IMR-90 (cell line): Measurements from ENCODE around the gene NPR3. TPM values are rescaled to one million over a fixed set of nuclear protein-coding genes. Genes with fewer than 3 reads are reported as not detected.

Experiments
- ATAC-seq: fragments of 200-7000 bp; cut with Tn5 transposase; 2 replicates; pipeline ENCODE4 v1.9.1; 2020; ENCODE audit warnings: low read depth, mild to moderate bottlenecking, moderate library complexity
- BruUV-seq: library from RNA; stranded (reverse); fragments of 400-500 nt; replicated peaks from 2 replicates; lab custom pipeline; 2021; lab: Mats Ljungman, UMichigan
- CTCF ChIA-PET: fragments of 300-600 bp; formaldehyde crosslinking; extraction: SDS; loops from one replicate; lab custom pipeline; 2021; ENCODE audit warnings: antibody characterized with exemption; lab: Yijun Ruan, JAX
- POLR2A ChIA-PET: fragments of 300-600 bp; sonication (Branson Sonifier 250); formaldehyde crosslinking; loops from one replicate; lab custom pipeline; 2022; ENCODE audit warnings: antibody characterized with exemption; ENCODE audit not compliant: unreplicated experiment; lab: Charles Lee
- DNase-seq: peaks from one replicate; pipeline ENCODE4 v3.0.0; 2013
- H2AFZ ChIP-seq: replicated peaks from 2 replicates; pipeline ENCODE3; 2013; ENCODE audit warnings: low read length, mild to moderate bottlenecking; ENCODE audit not compliant: poor library complexity
- H2AK5ac ChIP-seq: 2 replicates; pipeline ENCODE4 v1.6.1; 2013; ENCODE audit warnings: low read depth, low read length, inconsistent platforms
- H2AK9ac ChIP-seq: replicated peaks from 2 replicates; pipeline ENCODE3; 2013; ENCODE audit warnings: mild to moderate bottlenecking, low read depth, low read length, moderate library complexity; ENCODE audit not compliant: poor library complexity
- H2BK120ac ChIP-seq: 2 replicates; pipeline ENCODE4 v1.6.1; 2013; ENCODE audit warnings: low read depth, low read length, inconsistent platforms
- H2BK15ac ChIP-seq: 3 replicates; pipeline ENCODE4 v1.6.1; 2013; ENCODE audit warnings: low read depth, low read length, inconsistent platforms
- H2BK20ac ChIP-seq: 2 replicates; pipeline ENCODE4 v1.6.1; 2013; ENCODE audit warnings: low read depth, mild to moderate bottlenecking, inconsistent platforms, low read length, moderate library complexity
- H2BK5ac ChIP-seq: 2 replicates; pipeline ENCODE4 v1.6.1; 2013; ENCODE audit warnings: mild to moderate bottlenecking, low read depth, low read length, inconsistent platforms; ENCODE audit not compliant: poor library complexity, severe bottlenecking
- H3K14ac ChIP-seq: replicated peaks from 2 replicates; pipeline ENCODE4 v1.6.1; 2013; ENCODE audit warnings: low read depth, low read length, inconsistent platforms
- H3K18ac ChIP-seq: 2 replicates; pipeline ENCODE4 v1.6.1; 2013; ENCODE audit warnings: low read depth, low read length, control low read depth
- H3K23ac ChIP-seq: 2 replicates; pipeline ENCODE4 v1.6.1; 2013; ENCODE audit warnings: low read depth, low read length, inconsistent platforms
- H3K27ac ChIP-seq: 2 replicates; pipeline ENCODE4 v1.5.1; 2013; ENCODE audit warnings: mild to moderate bottlenecking, control low read depth, low read length; ENCODE audit not compliant: insufficient read depth
- H3K27me3 ChIP-seq: 2 replicates; pipeline ENCODE4 v1.6.1; 2013; ENCODE audit warnings: low read length; ENCODE audit not compliant: control insufficient read depth, insufficient read depth
- H3K36me3 ChIP-seq: 2 replicates; pipeline ENCODE4 v1.6.1; 2013; ENCODE audit warnings: low read length, mixed read lengths; ENCODE audit not compliant: control insufficient read depth, insufficient read depth
- H3K4ac ChIP-seq: 2 replicates; pipeline ENCODE4 v1.6.1; 2013; ENCODE audit warnings: low read depth, low read length, inconsistent platforms
- H3K4me1 ChIP-seq: 2 replicates; pipeline ENCODE4 v1.6.1; 2013; ENCODE audit warnings: low read length, mixed read lengths; ENCODE audit not compliant: control insufficient read depth, insufficient read depth
- H3K4me2 ChIP-seq: 2 replicates; pipeline ENCODE4 v1.6.1; 2013; ENCODE audit warnings: low read depth, mild to moderate bottlenecking, control low read depth, low read length, moderate library complexity
- H3K4me3 ChIP-seq: 2 replicates; pipeline ENCODE4 v1.5.1; 2013; ENCODE audit warnings: low read depth, mild to moderate bottlenecking, control low read depth, low read length, moderate library complexity; ENCODE audit not compliant: insufficient read depth
- H3K56ac ChIP-seq: 2 replicates; pipeline ENCODE4 v1.6.1; 2013; ENCODE audit warnings: low read length, inconsistent platforms; ENCODE audit not compliant: insufficient read depth; ENCODE audit errors: extremely low read depth
- H3K79me1 ChIP-seq, 2 experiments: 2 replicates each; pipeline ENCODE4 v1.6.1; 2013; ENCODE audit warnings: low read length in 2 of 2, inconsistent platforms in 1 of 2, low read depth in 1 of 2
- H3K9ac ChIP-seq: 2 replicates; pipeline ENCODE4 v1.6.1; 2013; ENCODE audit warnings: low read depth, low read length, control low read depth
- H3K9me1 ChIP-seq: 2 replicates; pipeline ENCODE4 v1.6.1; 2013; ENCODE audit warnings: low read length, inconsistent platforms; ENCODE audit not compliant: insufficient read depth
- H3K9me3 ChIP-seq: 2 replicates; pipeline ENCODE4 v1.6.1; 2013; ENCODE audit warnings: low read length; ENCODE audit not compliant: control insufficient read depth, insufficient read depth
- H4K20me1 ChIP-seq: 2 replicates; pipeline ENCODE4 v1.6.1; 2013; ENCODE audit warnings: low read length, inconsistent platforms; ENCODE audit not compliant: insufficient read depth
- H4K5ac ChIP-seq: 2 replicates; pipeline ENCODE4 v1.6.1; 2013; ENCODE audit warnings: mild to moderate bottlenecking, low read depth, low read length, control low read depth
- H4K8ac ChIP-seq, 2 experiments: 2 replicates each; pipeline ENCODE4 v1.6.1; 2013; ENCODE audit warnings: low read depth in 2 of 2, low read length in 2 of 2, control low read depth in 1 of 2, inconsistent platforms in 1 of 2
- H4K91ac ChIP-seq: 2 replicates; pipeline ENCODE4 v1.6.1; 2013; ENCODE audit warnings: low read depth, low read length, inconsistent platforms; ENCODE audit not compliant: insufficient read depth
- CEBPB ChIP-seq: IDR thresholded peaks from 2 replicates; pipeline ENCODE4 v1.6.1; 2012; ENCODE audit warnings: low read depth, low read length, improper control_type of control experiment
- MAFK ChIP-seq: IDR thresholded peaks from 2 replicates; pipeline ENCODE4 v1.6.1; 2012; ENCODE audit warnings: low read depth, low read length, improper control_type of control experiment
- WGBS, 2 experiments: methylation state at CpG; one replicate each; pipeline versions ENCODE4 v1.1.5 to v1.1.7; 2013; ENCODE audit warnings: missing lambda C conversion rate in 2 of 2; ENCODE audit not compliant: insufficient read length in 1 of 2; ENCODE audit errors: extremely low coverage in 2 of 2; 5-methylcytosine and 5-hydroxymethylcytosine counted together
- dilution Hi-C: fragments of 300-500 bp; cut with HindIII; formaldehyde crosslinking; loops from one replicate; pipeline ENCODE4 v1.14.3; 2018; ENCODE audit warnings: low sequenced_read_pairs; ENCODE audit not compliant: unreplicated experiment
- in situ Hi-C: fragments of 300-500 bp; cut with MboI; formaldehyde crosslinking; loops from 3 replicates; pipeline ENCODE4 v1.14.3; 2019; ENCODE audit warnings: low sequenced_read_pairs, inconsistent platforms, mixed read lengths
- intact Hi-C: fragments of 100-400 bp; cut with micrococcal nuclease; formaldehyde crosslinking; loops from 2 replicates; pipeline ENCODE4 v1.10.0; 2022
- polyA plus RNA-seq, 3 experiments: library from polyadenylated mRNA; depleted of rRNA; stranded (reverse); fragments of >200 nt; gene quantifications; 2 replicates each; pipeline ENCODE4 v1.2.3, GENCODE V29; 2012; ENCODE audit warnings: low replicate concordance in 1 of 3
- total RNA-seq: library from RNA; depleted of rRNA; stranded (reverse); fragments of >200 nt; gene quantifications from 2 replicates; pipeline ENCODE4 v1.2.3, GENCODE V29; 2012
- TF ChIP-seq, protein P1 (sequence below): conservative IDR thresholded peaks from 2 replicates; pipeline ENCODE4 v1.5.1; 2012; ENCODE audit warnings: mild to moderate bottlenecking, low read depth, low read length, improper control_type of control experiment

NPR3 gene
- total and polyA plus RNA-seq, 2 of the 4 experiments (the other 2 are of a cell fraction), result 24.6 to 88.2 TPM

DNA sequence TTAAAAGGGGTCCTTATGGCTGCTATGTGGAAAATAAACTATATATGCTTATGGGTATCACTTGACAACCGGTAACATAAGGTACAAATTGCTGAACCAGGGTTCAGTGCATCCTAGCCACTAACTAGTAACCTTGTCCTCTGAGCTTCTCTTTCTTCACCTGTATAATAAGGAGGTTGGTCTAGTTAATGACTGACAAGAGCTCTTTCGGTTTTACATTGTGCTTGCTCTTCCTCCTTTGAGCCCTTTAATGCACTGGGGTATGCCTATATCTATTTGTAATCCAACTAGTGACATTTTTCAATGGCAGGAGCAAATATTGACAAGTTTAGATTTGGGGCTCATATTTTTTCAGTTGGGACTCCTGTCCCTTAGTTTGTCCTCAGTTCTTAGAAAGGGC is 66.1 kb downstream of the NPR3 start:
- no peak overlapping the region for H3K4me2 ChIP-seq
- H4K8ac ChIP-seq, result no peak overlapping the region
- H3K9me3 ChIP-seq, result no peaks in the 10 kb centered on the region
- no TSS peak for BruUV-seq
- no peak overlapping the region for H3K4ac ChIP-seq
- no peak overlapping the region for H3K18ac ChIP-seq
- TF ChIP-seq, protein P1, sequence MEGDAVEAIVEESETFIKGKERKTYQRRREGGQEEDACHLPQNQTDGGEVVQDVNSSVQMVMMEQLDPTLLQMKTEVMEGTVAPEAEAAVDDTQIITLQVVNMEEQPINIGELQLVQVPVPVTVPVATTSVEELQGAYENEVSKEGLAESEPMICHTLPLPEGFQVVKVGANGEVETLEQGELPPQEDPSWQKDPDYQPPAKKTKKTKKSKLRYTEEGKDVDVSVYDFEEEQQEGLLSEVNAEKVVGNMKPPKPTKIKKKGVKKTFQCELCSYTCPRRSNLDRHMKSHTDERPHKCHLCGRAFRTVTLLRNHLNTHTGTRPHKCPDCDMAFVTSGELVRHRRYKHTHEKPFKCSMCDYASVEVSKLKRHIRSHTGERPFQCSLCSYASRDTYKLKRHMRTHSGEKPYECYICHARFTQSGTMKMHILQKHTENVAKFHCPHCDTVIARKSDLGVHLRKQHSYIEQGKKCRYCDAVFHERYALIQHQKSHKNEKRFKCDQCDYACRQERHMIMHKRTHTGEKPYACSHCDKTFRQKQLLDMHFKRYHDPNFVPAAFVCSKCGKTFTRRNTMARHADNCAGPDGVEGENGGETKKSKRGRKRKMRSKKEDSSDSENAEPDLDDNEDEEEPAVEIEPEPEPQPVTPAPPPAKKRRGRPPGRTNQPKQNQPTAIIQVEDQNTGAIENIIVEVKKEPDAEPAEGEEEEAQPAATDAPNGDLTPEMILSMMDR, result no peak
- TF ChIP-seq MAFK (no peak), CEBPB (no peak)
- POLR2A ChIA-PET, result no interaction called here
- H4K91ac ChIP-seq, result no peak overlapping the region
- dilution Hi-C loops, result no loop called here
- H3K23ac ChIP-seq, result no peak overlapping the region
- H3K4me1 ChIP-seq, result peaks cover 4% of the 10 kb centered on the region
- DNase-seq (no peak), ATAC-seq (no peak)
- no peak overlapping the region for H2AFZ ChIP-seq
- H3K36me3 ChIP-seq, result peaks cover 30% of the 10 kb centered on the region
- no peak overlapping the region for H2BK20ac ChIP-seq
- H3K56ac ChIP-seq, result no peak overlapping the region
- no peak overlapping the region for H4K5ac ChIP-seq
- no peak overlapping the region for H2BK5ac ChIP-seq
- 0 out of 3 replicates have a peak overlapping the region, but pooled peaks have one; percentile 13 for H2BK15ac ChIP-seq
- H3K27ac ChIP-seq, result no peak overlapping the region
- WGBS, 2 experiments, result no CpG with 5 or more reads among the region's 2 CpGs
- no peak overlapping the region for H2BK120ac ChIP-seq
- H2AK9ac ChIP-seq, result no peak overlapping the region
- no peaks in the 10 kb centered on the region for H3K27me3 ChIP-seq
- H3K14ac ChIP-seq, result no peak overlapping the region
- no peaks in the 10 kb centered on the region; the same call in 1 of the 2 replicates for H3K9me1 ChIP-seq
- H3K79me1 ChIP-seq, result no peaks in the 10 kb centered on the region; a peak in 1 of 4 replicates
- in situ Hi-C loops, result no loop called here
- intact Hi-C loops, result no loop called here
- no peak overlapping the region for H3K4me3 ChIP-seq
- H2AK5ac ChIP-seq, result no peak overlapping the region; the same call in 1 of the 2 replicates
- no peak overlapping the region for H3K9ac ChIP-seq
- CTCF ChIA-PET, result interaction anchor here (1.0 kb wide), 1 partner anchor 12 kb away, joined by 3 read pairs; no protein-coding TSS in a partner anchor
- H4K20me1 ChIP-seq, result no peaks in the 10 kb centered on the region
